HepG2 (cell line): ENCODE measurements around the gene SPTSSB. TPM values are rescaled to one million over a fixed set of nuclear protein-coding genes. Genes with fewer than 3 reads are reported as not detected.

Experiments used
- BATF2 ChIP-seq: sonication (generic); formaldehyde crosslinking; IDR thresholded peaks from 2 replicates; pipeline ENCODE4 v1.8.0; 2022; ENCODE audit warnings: mild to moderate bottlenecking, missing genetic modification reagents, moderate library complexity
- CEBPG ChIP-seq: IDR thresholded peaks from 2 replicates; pipeline ENCODE4 v1.6.1; 2016
- KDM2A ChIP-seq: sonication (generic); formaldehyde crosslinking; IDR thresholded peaks from 2 replicates; pipeline ENCODE4 v1.4.0; 2020; ENCODE audit warnings: low read depth, missing genetic modification reagents, borderline replicate concordance
- KMT2A ChIP-seq: sonication (generic); formaldehyde crosslinking; IDR thresholded peaks from 2 replicates; pipeline ENCODE4 v1.4.0; 2020; ENCODE audit warnings: missing genetic modification reagents
- MXI1 ChIP-seq: IDR thresholded peaks from 3 replicates; pipeline ENCODE4 v1.6.1; 2012; ENCODE audit warnings: low read depth, low read length, inconsistent platforms, borderline replicate concordance
- NRL ChIP-seq: sonication (generic); formaldehyde crosslinking; IDR thresholded peaks from 2 replicates; pipeline ENCODE4 v1.5.0; 2020; ENCODE audit warnings: missing genetic modification reagents, mild to moderate bottlenecking, moderate library complexity, borderline replicate concordance
- ZMAT5 ChIP-seq: sonication (generic); formaldehyde crosslinking; IDR thresholded peaks from 2 replicates; pipeline ENCODE4 v1.5.0; 2020; ENCODE audit warnings: mild to moderate bottlenecking, low read depth, missing genetic modification reagents, borderline replicate concordance
- ZNF274 ChIP-seq: sonication (generic); formaldehyde crosslinking; IDR thresholded peaks from 2 replicates; pipeline ENCODE4 v1.5.1; 2020; ENCODE audit warnings: mild to moderate bottlenecking, missing genetic modification reagents
- ZNF484 ChIP-seq: sonication (generic); formaldehyde crosslinking; IDR thresholded peaks from 2 replicates; pipeline ENCODE4 v1.5.1; 2020; ENCODE audit warnings: mild to moderate bottlenecking, low read depth, missing genetic modification reagents, borderline replicate concordance
- ZNF710 ChIP-seq: sonication (generic); formaldehyde crosslinking; IDR thresholded peaks from 2 replicates; pipeline ENCODE4 v1.5.0; 2020; ENCODE audit warnings: mild to moderate bottlenecking, missing genetic modification reagents, borderline replicate concordance
- ZSCAN29 ChIP-seq: sonication (generic); formaldehyde crosslinking; conservative IDR thresholded peaks from 2 replicates; pipeline ENCODE4 v1.4.0; 2020; ENCODE audit warnings: mild to moderate bottlenecking, missing genetic modification reagents
- polyA plus RNA-seq, 8 experiments: library from polyadenylated mRNA; depleted of rRNA in 3 of 8; stranded (reverse) in 7 of 8; unstranded in 1 of 8; fragments of >200 nt; fragmentation: Illumina TruSeq in 4 of 8; extraction: Trizol in 4 of 8; gene quantifications; 2 replicates each; pipeline versions ENCODE4 v1.2.1 to v1.2.3, GENCODE V29; 2011 to 2016; ENCODE audit warnings: low read depth in 4 of 8, missing spikeins in 1 of 8, mixed read lengths in 1 of 8; ENCODE audit not compliant: insufficient read depth in 1 of 8
- total RNA-seq, 5 experiments: library from RNA; depleted of rRNA; stranded (reverse); fragments of >200 nt; fragmentation: Illumina TruSeq; extraction: Trizol; gene quantifications; 2 replicates each; pipeline ENCODE4 v1.2.3, GENCODE V29; 2016; ENCODE audit warnings: low read depth in 1 of 5
- TF ChIP-seq, protein P1 (sequence below): sonication (generic); formaldehyde crosslinking; IDR thresholded peaks from 2 replicates; pipeline ENCODE4 v1.5.0; 2020; ENCODE audit warnings: mild to moderate bottlenecking, missing genetic modification reagents, borderline replicate concordance
- TF ChIP-seq, protein P2 (sequence below): IDR thresholded peaks from 2 replicates; pipeline ENCODE4 v1.6.1; 2016; ENCODE audit warnings: low read depth, missing genetic modification reagents, missing compliant biosample characterization

Gene SPTSSB
- total and polyA plus RNA-seq, 2 of the 13 experiments (the other 11 are each of a cell fraction or from before 2014, with no cell fraction given), result 0.51 to 2.4 TPM

GRCh38 chr3:161371441-161372320, at the start of gene SPTSSB (continued):
- TF ChIP-seq BATF2 (CRISPR knock-in tag) (no peak), ZSCAN29 (CRISPR knock-in tag) (0 out of 2 replicates have a peak, but pooled peaks have one; percentile 26), KDM2A (0 out of 2 replicates have a peak, but pooled peaks have one; percentile 35), NRL (CRISPR knock-in tag) (no peak), CEBPG (CRISPR knock-in tag) (no peak), ZMAT5 (CRISPR knock-in tag) (no peak), ZNF484 (no peak), ZNF274 (CRISPR knock-in tag) (0 out of 2 replicates have a peak, but pooled peaks have one; percentile 31), MXI1 (no peak), KMT2A (CRISPR knock-in tag) (peak; percentile 34; the same call in 1 of the 2 replicates), ZNF710 (0 out of 2 replicates have a peak, but pooled peaks have one; percentile 7)
- TF ChIP-seq, protein P1, sequence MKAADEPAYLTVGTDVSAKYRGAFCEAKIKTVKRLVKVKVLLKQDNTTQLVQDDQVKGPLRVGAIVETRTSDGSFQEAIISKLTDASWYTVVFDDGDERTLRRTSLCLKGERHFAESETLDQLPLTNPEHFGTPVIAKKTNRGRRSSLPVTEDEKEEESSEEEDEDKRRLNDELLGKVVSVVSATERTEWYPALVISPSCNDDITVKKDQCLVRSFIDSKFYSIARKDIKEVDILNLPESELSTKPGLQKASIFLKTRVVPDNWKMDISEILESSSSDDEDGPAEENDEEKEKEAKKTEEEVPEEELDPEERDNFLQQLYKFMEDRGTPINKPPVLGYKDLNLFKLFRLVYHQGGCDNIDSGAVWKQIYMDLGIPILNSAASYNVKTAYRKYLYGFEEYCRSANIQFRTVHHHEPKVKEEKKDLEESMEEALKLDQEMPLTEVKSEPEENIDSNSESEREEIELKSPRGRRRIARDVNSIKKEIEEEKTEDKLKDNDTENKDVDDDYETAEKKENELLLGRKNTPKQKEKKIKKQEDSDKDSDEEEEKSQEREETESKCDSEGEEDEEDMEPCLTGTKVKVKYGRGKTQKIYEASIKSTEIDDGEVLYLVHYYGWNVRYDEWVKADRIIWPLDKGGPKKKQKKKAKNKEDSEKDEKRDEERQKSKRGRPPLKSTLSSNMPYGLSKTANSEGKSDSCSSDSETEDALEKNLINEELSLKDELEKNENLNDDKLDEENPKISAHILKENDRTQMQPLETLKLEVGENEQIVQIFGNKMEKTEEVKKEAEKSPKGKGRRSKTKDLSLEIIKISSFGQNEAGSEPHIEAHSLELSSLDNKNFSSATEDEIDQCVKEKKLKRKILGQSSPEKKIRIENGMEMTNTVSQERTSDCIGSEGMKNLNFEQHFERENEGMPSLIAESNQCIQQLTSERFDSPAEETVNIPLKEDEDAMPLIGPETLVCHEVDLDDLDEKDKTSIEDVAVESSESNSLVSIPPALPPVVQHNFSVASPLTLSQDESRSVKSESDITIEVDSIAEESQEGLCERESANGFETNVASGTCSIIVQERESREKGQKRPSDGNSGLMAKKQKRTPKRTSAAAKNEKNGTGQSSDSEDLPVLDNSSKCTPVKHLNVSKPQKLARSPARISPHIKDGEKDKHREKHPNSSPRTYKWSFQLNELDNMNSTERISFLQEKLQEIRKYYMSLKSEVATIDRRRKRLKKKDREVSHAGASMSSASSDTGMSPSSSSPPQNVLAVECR (CRISPR knock-in tag), result peak; percentile 23; the same call in 1 of the 2 replicates
- TF ChIP-seq, protein P2, sequence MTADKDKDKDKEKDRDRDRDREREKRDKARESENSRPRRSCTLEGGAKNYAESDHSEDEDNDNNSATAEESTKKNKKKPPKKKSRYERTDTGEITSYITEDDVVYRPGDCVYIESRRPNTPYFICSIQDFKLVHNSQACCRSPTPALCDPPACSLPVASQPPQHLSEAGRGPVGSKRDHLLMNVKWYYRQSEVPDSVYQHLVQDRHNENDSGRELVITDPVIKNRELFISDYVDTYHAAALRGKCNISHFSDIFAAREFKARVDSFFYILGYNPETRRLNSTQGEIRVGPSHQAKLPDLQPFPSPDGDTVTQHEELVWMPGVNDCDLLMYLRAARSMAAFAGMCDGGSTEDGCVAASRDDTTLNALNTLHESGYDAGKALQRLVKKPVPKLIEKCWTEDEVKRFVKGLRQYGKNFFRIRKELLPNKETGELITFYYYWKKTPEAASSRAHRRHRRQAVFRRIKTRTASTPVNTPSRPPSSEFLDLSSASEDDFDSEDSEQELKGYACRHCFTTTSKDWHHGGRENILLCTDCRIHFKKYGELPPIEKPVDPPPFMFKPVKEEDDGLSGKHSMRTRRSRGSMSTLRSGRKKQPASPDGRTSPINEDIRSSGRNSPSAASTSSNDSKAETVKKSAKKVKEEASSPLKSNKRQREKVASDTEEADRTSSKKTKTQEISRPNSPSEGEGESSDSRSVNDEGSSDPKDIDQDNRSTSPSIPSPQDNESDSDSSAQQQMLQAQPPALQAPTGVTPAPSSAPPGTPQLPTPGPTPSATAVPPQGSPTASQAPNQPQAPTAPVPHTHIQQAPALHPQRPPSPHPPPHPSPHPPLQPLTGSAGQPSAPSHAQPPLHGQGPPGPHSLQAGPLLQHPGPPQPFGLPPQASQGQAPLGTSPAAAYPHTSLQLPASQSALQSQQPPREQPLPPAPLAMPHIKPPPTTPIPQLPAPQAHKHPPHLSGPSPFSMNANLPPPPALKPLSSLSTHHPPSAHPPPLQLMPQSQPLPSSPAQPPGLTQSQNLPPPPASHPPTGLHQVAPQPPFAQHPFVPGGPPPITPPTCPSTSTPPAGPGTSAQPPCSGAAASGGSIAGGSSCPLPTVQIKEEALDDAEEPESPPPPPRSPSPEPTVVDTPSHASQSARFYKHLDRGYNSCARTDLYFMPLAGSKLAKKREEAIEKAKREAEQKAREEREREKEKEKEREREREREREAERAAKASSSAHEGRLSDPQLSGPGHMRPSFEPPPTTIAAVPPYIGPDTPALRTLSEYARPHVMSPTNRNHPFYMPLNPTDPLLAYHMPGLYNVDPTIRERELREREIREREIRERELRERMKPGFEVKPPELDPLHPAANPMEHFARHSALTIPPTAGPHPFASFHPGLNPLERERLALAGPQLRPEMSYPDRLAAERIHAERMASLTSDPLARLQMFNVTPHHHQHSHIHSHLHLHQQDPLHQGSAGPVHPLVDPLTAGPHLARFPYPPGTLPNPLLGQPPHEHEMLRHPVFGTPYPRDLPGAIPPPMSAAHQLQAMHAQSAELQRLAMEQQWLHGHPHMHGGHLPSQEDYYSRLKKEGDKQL (CRISPR knock-in tag), result no peak
